OCI-LY1 (cell line): ENCODE measurements around the gene BCS1L.

Experiments
- H2AFZ ChIP-seq: fragments of 200-600 bp; sonication (generic), shearing (Covaris generic); 2 replicates; pipeline ENCODE4 v1.6.0; 2014; ENCODE audit warnings: antibody characterized with exemption, mild to moderate bottlenecking, low read length
- H3F3A ChIP-seq: fragments of 200-600 bp; sonication (generic), shearing (Covaris generic); 2 replicates; pipeline ENCODE4 v1.6.0; 2014; ENCODE audit warnings: mild to moderate bottlenecking, antibody characterized with exemption, low read length, moderate library complexity; ENCODE audit not compliant: insufficient read depth
- H3K27ac ChIP-seq: fragments of 200-600 bp; sonication (generic); 2 replicates; pipeline ENCODE4 v1.5.1; 2014; ENCODE audit warnings: low read length, mixed run types, mild to moderate bottlenecking, low read depth; ENCODE audit not compliant: poor library complexity, severe bottlenecking
- H3K27me3 ChIP-seq: fragments of 200-600 bp; sonication (generic); 2 replicates; pipeline ENCODE4 v1.6.0; 2014; ENCODE audit warnings: antibody characterized with exemption, mild to moderate bottlenecking, low read length, moderate library complexity; ENCODE audit not compliant: insufficient read depth
- H3K36me3 ChIP-seq: fragments of 200-600 bp; sonication (generic); 2 replicates; pipeline ENCODE4 v1.6.1; 2014; ENCODE audit warnings: mild to moderate bottlenecking, antibody characterized with exemption, low read length, moderate library complexity, mixed read lengths; ENCODE audit not compliant: insufficient read depth
- H3K4me1 ChIP-seq: fragments of 200-600 bp; sonication (generic); 2 replicates; pipeline ENCODE4 v1.5.1; 2014; ENCODE audit warnings: mild to moderate bottlenecking, low read length, moderate library complexity; ENCODE audit not compliant: insufficient read depth, severe bottlenecking
- H3K4me2 ChIP-seq: fragments of 200-600 bp; sonication (generic), shearing (Covaris generic); 2 replicates; pipeline ENCODE4 v1.6.1; 2014; ENCODE audit warnings: low read length
- H3K4me3 ChIP-seq: fragments of 200-600 bp; sonication (generic); 2 replicates; pipeline ENCODE4 v1.5.1; 2014; ENCODE audit warnings: low read length, low read depth, mild to moderate bottlenecking, mixed read lengths; ENCODE audit not compliant: poor library complexity, severe bottlenecking
- H3K79me2 ChIP-seq: fragments of 200-600 bp; shearing (Covaris generic); 2 replicates; pipeline ENCODE4 v1.6.1; 2016; ENCODE audit warnings: mixed run types, low read length, mixed read lengths; ENCODE audit not compliant: insufficient read depth
- H3K9ac ChIP-seq: fragments of 200-600 bp; sonication (generic), shearing (Covaris generic); 2 replicates; pipeline ENCODE4 v1.6.1; 2014; ENCODE audit warnings: mild to moderate bottlenecking, low read length, mixed read lengths
- H3K9me2 ChIP-seq: fragments of 200-600 bp; sonication (generic), shearing (Covaris generic); 2 replicates; pipeline ENCODE4 v1.6.1; 2014; ENCODE audit warnings: low read depth, mild to moderate bottlenecking, low read length, mixed read lengths
- H3K9me3 ChIP-seq: fragments of 200-600 bp; shearing (Covaris generic); 2 replicates; pipeline ENCODE4 v1.6.1; 2014; ENCODE audit warnings: low read length, mixed read lengths
- H4K20me1 ChIP-seq: fragments of 200-600 bp; sonication (generic), shearing (Covaris generic); 2 replicates; pipeline ENCODE4 v1.6.0; 2016; ENCODE audit warnings: mild to moderate bottlenecking, low read length; ENCODE audit not compliant: insufficient read depth
- CTCF ChIP-seq: fragments of 200-600 bp; sonication (generic), shearing (Covaris generic); IDR thresholded peaks from 2 replicates; pipeline ENCODE4 v1.5.1; 2017; ENCODE audit warnings: mild to moderate bottlenecking, antibody characterized with exemption, low read length, moderate library complexity, mixed read lengths
- EZH2 ChIP-seq: fragments of 200-600 bp; sonication (generic), shearing (Covaris generic); IDR thresholded peaks from 2 replicates; pipeline ENCODE4 v1.8.0; 2017; ENCODE audit warnings: borderline replicate concordance, mixed run types, mild to moderate bottlenecking, antibody characterized with exemption, low read length, moderate library complexity, mixed read lengths

BCS1L gene

DNA sequence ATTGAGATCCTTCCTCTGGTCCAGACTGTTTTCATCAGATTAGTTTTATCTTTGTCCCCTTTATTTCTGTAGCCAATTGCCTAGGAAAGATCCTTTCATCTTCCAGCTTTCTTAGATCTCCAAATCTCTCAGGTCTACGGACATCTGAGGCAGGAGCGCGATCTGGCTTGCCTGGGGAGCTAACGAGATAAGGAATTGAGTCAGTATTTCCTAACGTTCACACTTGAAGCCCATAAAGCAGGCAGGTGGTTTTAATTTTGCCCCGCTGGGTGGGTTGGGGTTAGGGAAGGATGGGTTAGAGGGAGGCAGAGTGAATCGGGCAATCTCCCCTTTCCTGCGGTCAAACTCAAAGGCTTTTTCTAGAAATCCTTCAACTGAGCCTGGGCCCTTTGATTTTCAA is 50.4 kb downstream of the BCS1L start:
- H3K9me3 ChIP-seq = no peaks in the 10 kb centered on the region
- peaks cover 30% of the 10 kb centered on the region for H3K4me1 ChIP-seq
- no peaks in the 10 kb centered on the region for H3K36me3 ChIP-seq
- H3K27me3 ChIP-seq = no peaks in the 10 kb centered on the region
- H2AFZ ChIP-seq = no peak overlapping the region
- H4K20me1 ChIP-seq = no peaks in the 10 kb centered on the region
- H3F3A ChIP-seq = no peaks in the 10 kb centered on the region
- H3K27ac ChIP-seq = no peak overlapping the region
- TF ChIP-seq CTCF = no peak
- TF ChIP-seq EZH2 = no peak
- no peaks in the 10 kb centered on the region for H3K9me2 ChIP-seq
- H3K79me2 ChIP-seq = peaks cover 31% of the 10 kb centered on the region
- H3K4me2 ChIP-seq = no peak overlapping the region
- H3K9ac ChIP-seq = no peak overlapping the region
- no peak overlapping the region for H3K4me3 ChIP-seq

GRCh38 chr2:218710334-218710686 is 50.8 kb downstream of the BCS1L start:
- Histone ChIP-seq H3F3A (no peaks in the 10 kb centered on the region), H3K9me2 (no peaks in the 10 kb centered on the region), H3K4me2 (peak overlapping the region; percentile 90; the same call in 1 of the 2 replicates), H3K36me3 (peaks cover 3% of the 10 kb centered on the region; the same call in 1 of the 2 replicates), H3K27me3 (no peaks in the 10 kb centered on the region), H3K4me1 (peaks cover 30% of the 10 kb centered on the region), H3K9me3 (no peaks in the 10 kb centered on the region), H4K20me1 (no peaks in the 10 kb centered on the region), H3K79me2 (peaks cover 33% of the 10 kb centered on the region), H3K4me3 (peak overlapping the region; percentile 80), H3K9ac (no peak overlapping the region), H3K27ac (no peak overlapping the region), H2AFZ (0 out of 2 replicates have a peak overlapping the region, but pooled peaks have one; percentile 4)
- TF ChIP-seq EZH2 = no peak
- TF ChIP-seq CTCF = no peak

- H3K27ac ChIP-seq = peak within 1 kb of the TSS; percentile 52
- peak within 1 kb of the TSS; percentile 80 for H3K4me3 ChIP-seq
- peaks cover 8% of the 10 kb centered on the region for H3K36me3 ChIP-seq
- H3K9me2 ChIP-seq = no peaks in the 10 kb centered on the region
- H4K20me1 ChIP-seq = no peaks in the 10 kb centered on the region
- H2AFZ ChIP-seq = 0 out of 2 replicates have a peak within 1 kb of the TSS, but pooled peaks have one; percentile 4
- H3K4me1 ChIP-seq = peaks cover 30% of the 10 kb centered on the region
- peak; percentile 83 for TF ChIP-seq CTCF
- no peak for TF ChIP-seq EZH2
- no peaks in the 10 kb centered on the region for H3K27me3 ChIP-seq
- no peaks in the 10 kb centered on the region for H3F3A ChIP-seq
- H3K9ac ChIP-seq = peak within 1 kb of the TSS; percentile 85
- H3K4me2 ChIP-seq = peak within 1 kb of the TSS; percentile 90
- peaks cover 33% of the 10 kb centered on the region for H3K79me2 ChIP-seq
- H3K9me3 ChIP-seq = no peaks in the 10 kb centered on the region
Measured at GRCh38 chr2:218710687-218711549, 51.4 kb downstream of the BCS1L start, which contains the start of gene TTLL4. TTLL4 (plus strand) TSS chr2:218710835; CDS start chr2:218737677, 26,842 bp downstream.
